Parathyroid adenoma (tissue), 2 donors: ENCODE results near the gene C12orf76.
A peak's percentile ranks its signal among the peaks of the same experiment; 100 is the strongest.

Experiments
- H2AFZ ChIP-seq: fragments of 300-600 bp; sonication (generic); one replicate; pipeline ENCODE4 v1.7.0; 2017; ENCODE audit warnings: antibody characterized with exemption, mild to moderate bottlenecking
- H3K27ac ChIP-seq: fragments of 300-600 bp; sonication (generic); one replicate; pipeline ENCODE4 v1.7.0; 2017
- H3K27me3 ChIP-seq: fragments of 300-600 bp; sonication (generic); one replicate; pipeline ENCODE4 v1.7.0; 2017; ENCODE audit warnings: low read length; ENCODE audit not compliant: control insufficient read depth, insufficient read depth
- H3K36me3 ChIP-seq: fragments of 300-600 bp; sonication (generic); one replicate; pipeline ENCODE4 v1.7.0; 2017; ENCODE audit warnings: low read length; ENCODE audit not compliant: control insufficient read depth, insufficient read depth
- H3K4me1 ChIP-seq: fragments of 300-600 bp; sonication (generic); one replicate; pipeline ENCODE4 v1.7.0; 2017; ENCODE audit warnings: control low read depth
- H3K4me2 ChIP-seq: fragments of 300-600 bp; sonication (generic); one replicate; pipeline ENCODE4 v1.7.0; 2017; ENCODE audit warnings: low read length
- H3K4me3 ChIP-seq: fragments of 300-600 bp; sonication (generic); one replicate; pipeline ENCODE4 v1.7.0; 2017; ENCODE audit warnings: low read depth, low read length
- H3K79me2 ChIP-seq: fragments of 300-600 bp; sonication (generic); one replicate; pipeline ENCODE4 v1.7.0; 2017; ENCODE audit warnings: control low read depth
- H3K9ac ChIP-seq: fragments of 300-600 bp; sonication (generic); one replicate; pipeline ENCODE4 v1.7.0; 2017; ENCODE audit warnings: mild to moderate bottlenecking
- H3K9me3 ChIP-seq: fragments of 300-600 bp; sonication (generic); one replicate; pipeline ENCODE4 v1.7.0; 2017; ENCODE audit warnings: low read length; ENCODE audit not compliant: control insufficient read depth
- TF ChIP-seq, protein P1 (sequence below): fragments of 300-600 bp; sonication (generic); IDR thresholded peaks from one replicate; pipeline ENCODE4 v1.7.0; 2017; ENCODE audit warnings: antibody characterized with exemption, mild to moderate bottlenecking
- donor health status: primary hyperparathyroidism.

The C12orf76 gene

DNA sequence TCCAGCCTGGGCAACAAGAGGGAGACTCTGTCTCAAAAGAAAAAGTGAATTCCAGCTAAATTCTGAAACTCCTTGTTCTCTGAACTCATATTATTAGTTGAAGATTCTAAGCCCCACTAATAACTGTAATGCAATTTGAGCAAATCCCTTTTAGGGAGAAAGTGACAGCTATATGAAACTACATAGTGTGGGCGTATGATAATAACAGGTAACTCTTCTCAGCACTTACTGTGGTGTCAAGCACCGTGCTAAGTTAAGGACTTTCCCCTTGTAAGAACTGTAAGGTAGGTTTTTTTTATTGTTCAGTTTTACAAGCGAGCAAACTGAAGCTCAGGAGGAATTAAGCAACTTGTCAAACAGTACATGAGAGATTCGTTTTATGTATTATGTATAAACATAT lies 43.7 kb downstream of the C12orf76 start:
- Histone ChIP-seq H3K9ac (no peak overlapping the region), H3K4me3 (no peak overlapping the region), H3K27ac (no peak overlapping the region)

DNA sequence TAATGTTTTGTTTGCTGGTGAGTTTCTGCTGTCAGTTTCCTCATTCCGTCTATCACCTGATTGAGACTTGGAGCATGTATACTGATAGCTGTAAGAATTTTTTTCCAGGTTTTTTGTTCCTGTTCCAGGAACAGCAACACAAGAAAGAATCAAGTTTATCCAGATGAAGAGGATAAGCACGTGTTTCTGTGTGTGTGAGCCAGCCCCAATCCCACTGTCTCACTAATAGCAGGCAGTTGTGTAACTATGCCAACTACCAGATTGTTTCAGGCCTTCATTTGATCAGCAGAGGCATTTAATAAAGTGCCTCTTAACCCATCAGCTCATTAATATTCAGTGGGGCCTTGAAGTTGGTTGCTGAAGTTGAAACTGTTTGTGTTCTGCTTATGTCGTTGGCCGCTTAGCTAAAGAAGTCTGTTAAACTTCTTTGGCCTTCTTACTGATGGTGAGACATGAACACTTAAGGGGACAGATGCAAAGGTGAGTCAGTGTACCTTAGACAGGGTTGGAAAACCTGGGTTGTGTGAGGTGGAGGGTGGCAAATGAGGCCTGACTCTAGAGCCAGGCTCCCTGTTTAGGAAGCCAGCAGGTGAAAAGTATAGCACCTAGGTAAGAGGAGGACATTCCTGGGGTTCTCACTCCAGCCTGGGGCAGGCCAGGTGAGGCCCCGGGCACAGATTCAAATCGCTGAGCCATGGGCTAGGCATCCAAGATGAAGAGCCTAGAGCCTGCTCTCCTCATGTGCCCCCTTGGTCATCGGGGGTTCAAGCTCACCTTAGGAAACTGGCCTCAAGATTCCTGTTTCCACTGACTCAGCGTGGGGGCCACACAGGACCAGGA lies 45.4 kb downstream of the C12orf76 start:
- H3K9ac ChIP-seq: no peak overlapping the region
- H3K36me3 ChIP-seq: no peaks in the 10 kb centered on the region
- TF ChIP-seq, protein P1, sequence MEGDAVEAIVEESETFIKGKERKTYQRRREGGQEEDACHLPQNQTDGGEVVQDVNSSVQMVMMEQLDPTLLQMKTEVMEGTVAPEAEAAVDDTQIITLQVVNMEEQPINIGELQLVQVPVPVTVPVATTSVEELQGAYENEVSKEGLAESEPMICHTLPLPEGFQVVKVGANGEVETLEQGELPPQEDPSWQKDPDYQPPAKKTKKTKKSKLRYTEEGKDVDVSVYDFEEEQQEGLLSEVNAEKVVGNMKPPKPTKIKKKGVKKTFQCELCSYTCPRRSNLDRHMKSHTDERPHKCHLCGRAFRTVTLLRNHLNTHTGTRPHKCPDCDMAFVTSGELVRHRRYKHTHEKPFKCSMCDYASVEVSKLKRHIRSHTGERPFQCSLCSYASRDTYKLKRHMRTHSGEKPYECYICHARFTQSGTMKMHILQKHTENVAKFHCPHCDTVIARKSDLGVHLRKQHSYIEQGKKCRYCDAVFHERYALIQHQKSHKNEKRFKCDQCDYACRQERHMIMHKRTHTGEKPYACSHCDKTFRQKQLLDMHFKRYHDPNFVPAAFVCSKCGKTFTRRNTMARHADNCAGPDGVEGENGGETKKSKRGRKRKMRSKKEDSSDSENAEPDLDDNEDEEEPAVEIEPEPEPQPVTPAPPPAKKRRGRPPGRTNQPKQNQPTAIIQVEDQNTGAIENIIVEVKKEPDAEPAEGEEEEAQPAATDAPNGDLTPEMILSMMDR: no peak
- peak overlapping the region; percentile 25 for H3K4me3 ChIP-seq
- peaks cover 12% of the 10 kb centered on the region for H3K79me2 ChIP-seq
- H2AFZ ChIP-seq: no peak overlapping the region
- no peak overlapping the region for H3K4me2 ChIP-seq
- H3K27me3 ChIP-seq: no peaks in the 10 kb centered on the region
- H3K9me3 ChIP-seq: no peaks in the 10 kb centered on the region
- H3K4me1 ChIP-seq: peaks cover 4% of the 10 kb centered on the region
- no peak overlapping the region for H3K27ac ChIP-seq

More for the DNA sequence above, 43.7 kb downstream of the C12orf76 start:
- Histone ChIP-seq H3K4me1 (no peaks in the 10 kb centered on the region), H3K4me2 (no peak overlapping the region), H2AFZ (no peak overlapping the region), H3K36me3 (no peaks in the 10 kb centered on the region), H3K9me3 (no peaks in the 10 kb centered on the region), H3K27me3 (no peaks in the 10 kb centered on the region), H3K79me2 (peaks cover 12% of the 10 kb centered on the region)
- TF ChIP-seq, protein P1: no peak

DNA sequence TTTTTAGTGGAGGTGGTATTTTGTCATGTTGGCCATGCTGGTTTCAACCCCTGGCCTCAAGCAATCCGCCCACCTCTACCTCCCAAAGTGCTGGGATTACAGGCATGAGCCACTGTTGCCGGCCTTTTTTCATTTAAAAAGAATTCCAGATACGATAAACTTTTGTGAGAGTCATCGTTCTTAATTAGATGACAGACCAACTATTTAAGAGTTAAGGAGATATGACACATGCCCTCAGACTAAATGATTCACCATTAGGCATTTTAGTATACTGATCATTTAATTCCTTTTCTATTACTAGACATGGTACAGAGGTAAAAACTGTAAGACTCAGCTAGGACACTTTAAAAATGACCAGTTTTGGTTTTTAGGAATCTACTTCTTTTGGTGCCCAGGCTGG lies 46.7 kb downstream of the C12orf76 start:
- peaks cover 4% of the 10 kb centered on the region for H3K4me1 ChIP-seq
- H3K9me3 ChIP-seq: no peaks in the 10 kb centered on the region
- no peak overlapping the region for H3K27ac ChIP-seq
- H3K9ac ChIP-seq: no peak overlapping the region
- TF ChIP-seq, protein P1: no peak
- no peaks in the 10 kb centered on the region for H3K36me3 ChIP-seq
- H3K4me2 ChIP-seq: no peak overlapping the region
- no peak overlapping the region for H2AFZ ChIP-seq
- H3K27me3 ChIP-seq: no peaks in the 10 kb centered on the region
- H3K4me3 ChIP-seq: no peak overlapping the region
- peaks cover 9% of the 10 kb centered on the region for H3K79me2 ChIP-seq

DNA sequence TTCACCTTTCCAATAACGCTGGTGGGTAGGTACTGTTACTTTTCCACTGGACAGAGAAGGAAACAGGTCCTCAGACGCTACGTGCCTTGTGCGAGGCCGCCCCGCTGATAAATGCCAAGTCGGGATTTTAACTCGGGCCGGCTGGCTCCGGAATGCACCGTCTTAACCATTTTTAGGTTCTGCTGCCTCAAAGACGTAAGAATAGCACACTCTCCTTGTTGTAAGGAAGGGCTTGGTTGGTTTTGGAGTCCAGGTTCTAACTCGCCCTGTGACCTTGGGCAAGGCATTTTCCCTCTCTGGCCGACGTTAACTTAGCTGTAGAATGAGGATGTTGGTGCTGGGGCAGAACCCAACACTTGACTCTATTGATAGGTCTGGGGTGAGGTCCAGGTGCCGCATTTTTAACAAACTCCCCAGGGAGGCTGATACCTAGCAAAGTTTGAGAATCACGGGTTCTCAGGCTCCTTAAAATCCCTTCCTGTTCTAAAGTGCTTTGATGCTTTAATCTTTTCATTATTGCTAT lies 48.3 kb downstream of the C12orf76 start:
- peaks cover 4% of the 10 kb centered on the region for H3K4me1 ChIP-seq
- H3K27ac ChIP-seq: no peak overlapping the region
- peak overlapping the region; percentile 70 for H3K4me2 ChIP-seq

More for the DNA sequence above, 48.3 kb downstream of the C12orf76 start:
- H2AFZ ChIP-seq: peak overlapping the region; percentile 84
- no peaks in the 10 kb centered on the region for H3K36me3 ChIP-seq
- H3K27me3 ChIP-seq: no peaks in the 10 kb centered on the region
- peak overlapping the region; percentile 75 for H3K4me3 ChIP-seq
- no peaks in the 10 kb centered on the region for H3K9me3 ChIP-seq
- H3K79me2 ChIP-seq: peaks cover 14% of the 10 kb centered on the region
- TF ChIP-seq, protein P1: no peak
- H3K9ac ChIP-seq: no peak overlapping the region
